ENCODE measurements around the gene KRCC1.
A peak's percentile ranks its signal among the peaks of the same experiment; 100 is the strongest.

KRCC1 gene

DNA sequence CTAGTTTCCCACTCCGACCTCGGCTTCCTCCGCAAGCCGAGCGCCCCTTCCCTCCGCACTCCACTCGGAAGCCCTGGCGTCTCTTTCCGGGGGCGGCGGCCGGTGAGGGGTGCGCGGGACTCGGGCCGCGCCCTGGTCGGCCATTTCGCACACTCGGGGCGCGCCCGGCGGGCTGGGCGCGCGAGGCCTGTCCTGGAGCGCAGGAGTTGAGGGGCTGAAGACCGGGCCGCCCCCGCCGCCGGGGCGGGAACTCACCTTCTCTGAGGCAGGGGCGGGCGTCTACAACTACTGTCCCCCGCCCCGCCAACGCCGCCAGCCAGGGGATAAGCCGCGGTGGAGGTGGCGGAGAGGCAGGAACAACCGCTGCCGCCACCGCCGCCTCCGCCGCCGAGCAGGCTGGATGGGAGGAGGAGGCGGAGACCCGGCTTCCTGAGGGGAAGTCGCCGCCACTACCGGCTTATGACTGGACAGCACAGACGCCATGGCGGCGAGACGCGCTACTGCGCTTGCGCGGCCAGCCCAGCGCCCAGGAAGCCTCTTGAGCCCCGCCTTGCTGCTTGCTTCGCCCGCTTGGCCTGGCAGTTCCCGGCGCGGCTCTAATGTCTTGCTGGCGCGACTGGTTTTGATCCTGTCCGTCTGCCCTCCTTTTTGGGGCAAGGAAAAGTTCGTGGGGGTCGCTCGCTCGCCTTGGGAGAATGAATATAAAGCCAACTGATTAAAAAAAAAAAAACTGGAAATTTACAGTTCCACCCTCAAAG lies at the start of gene KRCC1:
Gene KRCC1, minus strand, starts transcription at position 413 of the 758 bp plus-strand sequence. CDS start 27,220 bp downstream, outside the sequence.
- Histone ChIP-seq H3K4me2 (ENCODE audit: low read length) (peak within 1 kb of the TSS; percentile 94), H3K4me3 (ENCODE audit: low read length) (peak within 1 kb of the TSS; percentile 92), H4K20me1 (ENCODE audit: control insufficient read depth, insufficient read depth, low read depth, low read length) (0 out of 2 replicates have a peak, but pooled peaks cover 8% of the 10 kb centered on the region), H3K9me3 (ENCODE audit: control insufficient read depth, insufficient read depth, low read length) (no peaks in the 10 kb centered on the region), H3F3A (ENCODE audit: control insufficient read depth, insufficient read depth) (peaks cover 9% of the 10 kb centered on the region; the same call in 1 of the 2 replicates), H3K4me1 (ENCODE audit: control insufficient read depth, low read length) (peaks cover 30% of the 10 kb centered on the region), H3K9me2 (replicated peaks; ENCODE audit: control insufficient read depth, low read length) (no peaks in the 10 kb centered on the region), H3K79me2 (ENCODE audit: control insufficient read depth, low read length) (peaks cover 47% of the 10 kb centered on the region), H3K27ac (ENCODE audit: low read depth, low read length) (peak within 1 kb of the TSS; percentile 76), H3K27me3 (ENCODE audit: control insufficient read depth, low read length) (no peaks in the 10 kb centered on the region), H3K36me3 (ENCODE audit: control insufficient read depth, low read length) (peaks cover 48% of the 10 kb centered on the region)
- TF ChIP-seq EZH2phosphoT487 (IDR thresholded peaks at IDR 0.05; ENCODE audit: borderline replicate concordance, low read length) (no peak), CTCF (IDR thresholded peaks at IDR 0.05; ENCODE audit: low read depth, low read length, poor library complexity, severe bottlenecking) (no peak)

DNA sequence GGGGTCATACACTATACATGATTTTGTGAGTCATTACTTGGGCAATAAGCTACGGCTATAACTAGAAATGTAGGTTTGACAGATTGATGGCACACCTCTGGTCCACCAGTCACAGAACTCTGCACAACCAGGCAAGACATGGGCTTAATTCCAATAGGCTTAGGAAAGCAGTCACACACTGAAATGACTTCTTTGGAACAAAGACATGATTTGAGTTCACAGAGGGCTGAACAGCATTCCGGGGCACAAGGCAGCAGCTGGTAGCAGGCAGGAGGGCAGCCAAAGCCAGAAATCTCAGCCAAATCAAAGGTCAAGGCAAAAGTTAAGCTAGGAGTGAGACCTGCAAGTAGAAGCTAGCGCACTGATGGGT lies 44.9 kb upstream of the KRCC1 start:
- Histone ChIP-seq H3K27ac (ENCODE audit: low read depth, low read length) (no peak overlapping the region), H3K9me3 (ENCODE audit: control insufficient read depth, insufficient read depth, low read length) (no peaks in the 10 kb centered on the region), H3K79me2 (ENCODE audit: control insufficient read depth, low read length) (no peaks in the 10 kb centered on the region), H3K4me1 (ENCODE audit: control insufficient read depth, low read length) (no peaks in the 10 kb centered on the region), H3K36me3 (ENCODE audit: control insufficient read depth, low read length) (no peaks in the 10 kb centered on the region), H3K4me3 (ENCODE audit: low read length) (no peak overlapping the region), H3F3A (ENCODE audit: control insufficient read depth, insufficient read depth) (no peaks in the 10 kb centered on the region), H3K4me2 (ENCODE audit: low read length) (no peak overlapping the region), H3K27me3 (ENCODE audit: control insufficient read depth, low read length) (peaks cover 6% of the 10 kb centered on the region; the same call in 1 of the 2 replicates), H4K20me1 (ENCODE audit: control insufficient read depth, insufficient read depth, low read depth, low read length) (no peaks in the 10 kb centered on the region), H3K9me2 (replicated peaks; ENCODE audit: control insufficient read depth, low read length) (no peaks in the 10 kb centered on the region)
- TF ChIP-seq EZH2phosphoT487 (IDR thresholded peaks at IDR 0.05; ENCODE audit: borderline replicate concordance, low read length) (no peak), CTCF (IDR thresholded peaks at IDR 0.05; ENCODE audit: low read depth, low read length, poor library complexity, severe bottlenecking) (no peak)

DNA sequence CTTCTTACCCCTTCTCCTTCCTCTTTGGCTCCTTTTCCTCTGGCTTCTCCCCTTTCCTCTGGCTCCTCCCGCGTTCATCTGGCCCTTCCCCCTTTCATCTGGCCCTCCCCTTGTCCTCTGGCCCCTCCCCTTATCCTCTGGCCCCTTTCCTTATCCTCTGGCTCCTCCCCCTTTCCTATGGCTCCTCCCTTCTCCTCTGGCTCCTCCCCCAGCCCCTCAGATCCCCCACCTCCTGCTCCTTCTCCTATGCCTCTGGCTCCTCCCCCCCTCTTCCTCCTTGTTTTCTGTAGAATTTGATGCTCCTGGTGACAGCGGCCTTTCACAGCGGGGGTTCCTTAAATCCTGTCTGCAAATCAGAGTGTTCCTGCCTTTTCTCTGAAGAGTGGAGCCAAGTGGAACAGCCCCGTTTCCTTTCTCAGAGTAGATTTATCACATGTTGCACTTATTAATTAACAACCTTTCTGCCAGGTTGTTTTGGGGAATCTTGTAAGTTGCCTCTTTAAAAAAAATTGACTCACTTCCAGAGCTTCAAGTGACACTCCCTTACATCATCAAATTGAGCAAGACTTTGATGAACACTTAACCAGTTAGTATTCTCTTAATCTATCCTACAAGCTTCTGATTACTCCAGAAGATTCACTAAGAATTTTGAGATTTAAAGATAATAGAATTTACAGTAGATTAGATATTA lies 44.4 kb upstream of the KRCC1 start:
- Histone ChIP-seq H3K27me3 (ENCODE audit: control insufficient read depth, low read length) (peaks cover 6% of the 10 kb centered on the region; the same call in 1 of the 2 replicates), H3K79me2 (ENCODE audit: control insufficient read depth, low read length) (no peaks in the 10 kb centered on the region), H3K4me1 (ENCODE audit: control insufficient read depth, low read length) (no peaks in the 10 kb centered on the region), H3F3A (ENCODE audit: control insufficient read depth, insufficient read depth) (no peaks in the 10 kb centered on the region), H3K4me3 (ENCODE audit: low read length) (no peak overlapping the region), H3K9me3 (ENCODE audit: control insufficient read depth, insufficient read depth, low read length) (no peaks in the 10 kb centered on the region), H3K36me3 (ENCODE audit: control insufficient read depth, low read length) (no peaks in the 10 kb centered on the region), H3K27ac (ENCODE audit: low read depth, low read length) (no peak overlapping the region), H3K9me2 (replicated peaks; ENCODE audit: control insufficient read depth, low read length) (no peaks in the 10 kb centered on the region), H3K4me2 (ENCODE audit: low read length) (no peak overlapping the region), H4K20me1 (ENCODE audit: control insufficient read depth, insufficient read depth, low read depth, low read length) (no peaks in the 10 kb centered on the region)
- TF ChIP-seq EZH2phosphoT487 (IDR thresholded peaks at IDR 0.05; ENCODE audit: borderline replicate concordance, low read length): no peak
- no peak for TF ChIP-seq CTCF (IDR thresholded peaks at IDR 0.05; ENCODE audit: low read depth, low read length, poor library complexity, severe bottlenecking)
